SKM-1 treated with dmso at 0.1 percent for 144 hours (cell line): ENCODE data around the gene PIGL.
A peak's percentile ranks its signal among the peaks of the same experiment; 100 is the strongest.
"Not testable (repeated sequence)": the region's sequence is repeated elsewhere in the genome, so short reads cannot be mapped to it uniquely, and the experiment has no call there.

Source experiments
- DNase-seq: peaks from one replicate; lab custom pipeline; 2025; ENCODE audit not compliant: unreplicated experiment; lab: John Stamatoyannopoulos, UW

The PIGL gene

GRCh38 chr17:16216341-16217001, 539 bp upstream of the PIGL start:
- DNase-seq, result not testable (repeated sequence)

GRCh38 chr17:16222406-16222805, 5.4 kb downstream of the PIGL start:
- no peak for DNase-seq

DNA sequence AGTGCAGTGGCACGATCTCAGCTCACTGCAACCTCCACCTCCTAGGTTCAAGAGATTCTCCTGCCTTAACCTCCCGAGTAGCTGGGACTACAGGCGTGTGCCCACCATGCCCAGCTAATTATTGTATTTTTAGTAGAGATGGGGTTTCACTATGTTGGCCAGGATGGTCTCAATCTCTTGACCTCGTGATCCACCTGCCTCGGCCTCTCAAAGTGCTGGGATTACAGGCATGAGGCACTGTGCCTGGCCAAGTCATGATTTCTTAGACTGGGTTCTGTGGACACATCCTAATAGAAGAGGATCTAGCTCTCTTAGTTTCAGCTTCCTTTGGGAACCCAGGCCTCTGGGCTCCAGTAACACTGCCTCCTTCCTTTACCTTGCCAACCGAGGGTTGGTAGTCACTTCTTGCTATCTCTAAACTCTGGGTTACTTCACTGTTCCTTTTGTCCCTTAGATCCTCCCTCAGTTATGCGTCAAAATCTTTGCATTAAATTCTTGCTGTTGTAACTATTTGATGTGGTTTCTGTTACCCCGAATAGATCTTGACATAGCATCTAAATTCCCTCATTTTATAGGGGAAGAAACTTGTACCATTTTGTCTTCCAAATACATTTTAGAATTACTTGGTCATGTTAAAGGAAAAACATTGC, 13.0 kb downstream of the PIGL start:
- not testable (repeated sequence) for DNase-seq

- no peak for DNase-seq
These were observed 15.4 kb downstream of the PIGL start for GRCh38 chr17:16232391-16232790.

- no peak for DNase-seq
These were observed 22.9 kb downstream of the PIGL start for GRCh38 chr17:16239931-16240330.

DNA sequence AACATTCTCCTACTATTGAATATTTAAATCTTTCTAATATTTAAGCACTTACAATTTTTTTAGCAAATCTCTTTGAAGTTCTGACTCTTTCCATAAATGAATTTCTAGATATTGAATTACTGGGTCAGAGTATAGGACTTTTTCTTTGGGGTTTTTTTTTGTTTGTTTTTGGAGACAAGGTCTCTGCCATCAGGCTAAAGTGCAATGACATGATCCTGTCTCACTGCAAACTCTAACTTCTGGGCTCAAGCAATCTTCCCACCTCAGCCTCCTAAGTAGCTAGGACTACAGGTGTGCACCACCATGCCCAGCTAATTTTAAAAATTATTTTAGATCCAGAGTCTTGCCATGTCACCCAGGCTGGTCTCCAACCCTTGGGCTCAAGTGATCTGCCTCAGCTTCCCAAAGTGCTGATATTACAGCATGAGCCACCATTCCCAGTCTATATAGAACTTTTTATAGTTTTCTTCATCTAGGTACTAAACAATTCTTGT, 24.9 kb downstream of the PIGL start:
- DNase-seq, result no peak

- DNase-seq, result no peak
These were observed 26.4 kb downstream of the PIGL start for GRCh38 chr17:16243385-16243784.

- DNase-seq, result no peak
These were observed 27.0 kb downstream of the PIGL start for GRCh38 chr17:16243801-16244567.

GRCh38 chr17:16247586-16247984, 30.6 kb downstream of the PIGL start:
- DNase-seq, result no peak

GRCh38 chr17:16250635-16251034, 33.6 kb downstream of the PIGL start:
- DNase-seq, result no peak

GRCh38 chr17:16251043-16251442, 34.0 kb downstream of the PIGL start:
- DNase-seq, result no peak

DNA sequence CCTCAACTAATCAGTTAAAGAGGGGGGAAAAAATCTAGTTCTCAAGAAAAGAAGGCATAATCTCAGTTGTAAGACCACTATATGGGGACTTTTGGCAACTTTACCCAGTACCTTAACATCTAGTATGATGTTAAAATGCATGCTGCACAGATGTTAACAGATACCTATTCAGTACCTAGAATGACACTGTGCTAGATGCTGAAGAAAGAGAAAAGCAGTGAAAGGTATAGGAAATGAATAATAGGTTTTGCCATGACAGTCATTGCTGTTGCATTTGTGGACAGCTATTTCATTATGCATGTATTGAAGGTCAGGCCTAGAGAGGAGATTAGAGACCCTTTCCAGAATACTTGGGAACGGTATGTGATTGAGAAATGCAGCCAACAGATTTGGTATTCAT, 34.5 kb downstream of the PIGL start:
- DNase-seq, result no peak

GRCh38 chr17:16254773-16255400, 37.9 kb downstream of the PIGL start:
- no peak for DNase-seq

DNA sequence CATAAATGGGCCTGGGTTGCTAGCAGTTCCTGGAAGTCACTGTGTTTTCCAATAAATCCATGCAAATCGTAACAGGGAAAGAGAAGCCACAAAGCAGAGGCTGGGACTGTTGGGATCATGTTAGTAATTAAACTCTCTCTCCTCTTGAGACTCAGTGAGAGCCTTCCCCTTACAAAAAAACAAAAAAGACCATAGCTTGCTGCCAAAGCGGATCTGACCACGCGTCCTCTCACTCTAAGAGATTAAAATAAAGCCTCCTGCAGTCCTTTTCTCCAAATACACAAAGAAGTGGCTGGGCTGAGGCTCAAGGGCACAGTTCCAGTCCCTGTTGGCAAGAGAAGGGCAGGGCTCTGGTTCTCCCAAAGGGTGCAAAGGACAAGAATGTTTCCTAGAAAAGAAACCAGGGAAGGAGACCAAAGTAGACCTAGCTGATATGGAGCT, 38.5 kb downstream of the PIGL start:
- DNase-seq, result no peak

GRCh38 chr17:16258901-16259300, 41.9 kb downstream of the PIGL start:
- peak; percentile 32 for DNase-seq

DNA sequence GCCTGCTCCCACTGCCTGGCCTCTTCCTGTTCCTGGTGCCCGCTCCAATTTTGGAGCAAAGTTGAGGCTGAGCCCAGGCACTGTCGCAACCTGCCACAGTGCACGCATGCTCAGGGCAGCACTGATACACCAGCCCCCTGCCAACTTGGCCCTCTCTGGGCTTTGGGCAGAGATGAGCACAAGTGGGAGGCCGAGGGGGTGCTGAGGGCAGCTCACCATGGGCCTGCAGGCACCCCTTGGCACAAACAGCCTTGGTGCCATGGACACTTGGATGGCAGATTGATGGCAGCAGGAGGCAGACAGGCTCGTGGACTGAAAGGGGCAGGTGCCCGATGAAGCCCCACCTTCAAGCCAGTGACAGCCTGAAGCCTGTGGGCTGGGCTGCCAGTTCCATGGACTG, 42.9 kb downstream of the PIGL start:
- no peak for DNase-seq

DNA sequence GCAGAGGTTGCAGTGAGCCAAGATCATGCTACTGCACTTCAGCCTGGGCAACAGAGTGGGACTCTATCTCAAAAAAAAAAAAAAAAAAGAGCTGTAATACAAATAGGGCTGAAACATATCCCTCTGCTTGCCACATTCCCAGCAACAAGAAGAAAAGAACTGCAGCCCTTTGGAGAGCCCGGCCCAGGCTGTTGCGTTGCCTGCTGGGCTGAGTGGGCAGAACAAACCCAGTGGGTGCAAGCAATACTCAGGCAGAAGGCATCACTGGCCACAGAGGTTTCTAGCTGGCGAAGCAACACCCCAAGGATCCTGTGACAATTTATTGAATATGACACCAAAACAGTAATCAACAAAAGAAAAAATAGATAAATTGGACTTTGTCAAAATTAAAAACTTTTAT, 44.0 kb downstream of the PIGL start:
- DNase-seq, result no peak

GRCh38 chr17:16262201-16262600, 45.2 kb downstream of the PIGL start:
- no peak for DNase-seq

GRCh38 chr17:16267174-16267573, 50.2 kb downstream of the PIGL start:
- no peak for DNase-seq

GRCh38 chr17:16269658-16270057, 52.6 kb downstream of the PIGL start:
- DNase-seq, result no peak

DNA sequence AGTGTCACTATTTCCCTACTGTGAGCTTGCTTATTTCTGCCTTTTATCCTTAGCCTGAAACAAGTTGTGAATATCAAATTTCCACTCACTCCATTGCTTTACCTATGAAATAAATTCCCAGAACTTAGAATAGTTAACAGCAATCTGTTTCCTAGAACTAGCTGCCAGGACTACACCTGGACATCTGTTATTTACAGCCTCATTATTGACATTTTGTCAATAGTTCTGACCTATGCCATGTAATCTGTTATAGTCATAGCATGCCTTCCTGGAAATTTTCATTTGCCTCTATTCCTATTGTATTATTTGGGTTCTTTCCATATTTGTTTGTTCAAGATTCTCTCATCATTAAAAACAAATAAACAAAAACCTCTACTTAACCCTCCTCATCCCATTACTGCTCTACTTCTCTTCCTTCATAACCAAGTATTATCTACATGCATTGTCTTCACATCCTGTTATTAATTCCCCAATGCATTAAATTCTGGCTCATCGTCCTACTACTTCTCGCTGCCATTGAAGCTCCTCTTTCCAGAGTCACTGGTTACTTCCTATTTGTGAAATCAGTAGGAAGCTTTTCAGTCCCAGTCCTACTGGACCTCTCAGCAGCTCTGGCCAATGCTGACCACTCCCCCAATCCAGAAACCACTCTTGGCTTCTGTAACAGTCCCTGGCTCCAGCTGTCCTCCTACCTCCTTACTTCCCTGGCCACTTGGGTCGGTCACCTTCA, 55.3 kb downstream of the PIGL start:
- no peak for DNase-seq
